IPS-18a (cell line): ENCODE results near the gene PTDSS2.

Experiments
- H3K27ac ChIP-seq: one replicate; pipeline ENCODE4 v1.5.1; 2013; ENCODE audit warnings: low read length
- H3K27me3 ChIP-seq: one replicate; pipeline ENCODE4 v1.6.1; 2013; ENCODE audit warnings: mild to moderate bottlenecking, low read length; ENCODE audit not compliant: control insufficient read depth, insufficient read depth
- H3K36me3 ChIP-seq: one replicate; pipeline ENCODE4 v1.6.1; 2013; ENCODE audit warnings: low read depth, low read length; ENCODE audit not compliant: control insufficient read depth
- H3K4me1 ChIP-seq: one replicate; pipeline ENCODE4 v1.6.1; 2013; ENCODE audit warnings: low read depth, low read length; ENCODE audit not compliant: control insufficient read depth
- H3K4me3 ChIP-seq: one replicate; pipeline ENCODE4 v1.5.1; 2013; ENCODE audit warnings: low read length
- H3K9ac ChIP-seq: one replicate; pipeline ENCODE4 v1.6.1; 2013; ENCODE audit warnings: mild to moderate bottlenecking, low read length, moderate library complexity
- H3K9me3 ChIP-seq: one replicate; pipeline ENCODE4 v1.6.1; 2013; ENCODE audit warnings: low read depth, low read length; ENCODE audit not compliant: control insufficient read depth

The PTDSS2 gene

GRCh38 chr11:484616-485015 lies 34.5 kb downstream of the PTDSS2 start:
- Histone ChIP-seq H3K27ac (no peak overlapping the region), H3K9ac (no peak overlapping the region), H3K27me3 (no peaks in the 10 kb centered on the region), H3K9me3 (no peaks in the 10 kb centered on the region), H3K36me3 (no peaks in the 10 kb centered on the region), H3K4me3 (no peak overlapping the region), H3K4me1 (no peaks in the 10 kb centered on the region)

- H3K27ac ChIP-seq: no peak overlapping the region
- H3K4me1 ChIP-seq: no peaks in the 10 kb centered on the region
Measured at GRCh38 chr11:486189-486588, 36.1 kb downstream of the PTDSS2 start.

GRCh38 chr11:487571-488021 lies 37.5 kb downstream of the PTDSS2 start:
- no peak overlapping the region for H3K4me3 ChIP-seq
- no peaks in the 10 kb centered on the region for H3K27me3 ChIP-seq
- peaks cover 9% of the 10 kb centered on the region for H3K36me3 ChIP-seq
- H3K9me3 ChIP-seq: no peaks in the 10 kb centered on the region
- H3K27ac ChIP-seq: no peak overlapping the region
- H3K9ac ChIP-seq: no peak overlapping the region
- H3K4me1 ChIP-seq: no peaks in the 10 kb centered on the region

More at GRCh38 chr11:486189-486588, 36.1 kb downstream of the PTDSS2 start:
- Histone ChIP-seq H3K9ac (no peak overlapping the region), H3K9me3 (no peaks in the 10 kb centered on the region), H3K27me3 (no peaks in the 10 kb centered on the region), H3K4me3 (no peak overlapping the region), H3K36me3 (peaks cover 9% of the 10 kb centered on the region)

GRCh38 chr11:488062-488461 lies 38.0 kb downstream of the PTDSS2 start:
- no peak overlapping the region for H3K9ac ChIP-seq
- H3K4me3 ChIP-seq: no peak overlapping the region
- no peaks in the 10 kb centered on the region for H3K4me1 ChIP-seq
- H3K27me3 ChIP-seq: no peaks in the 10 kb centered on the region
- peaks cover 9% of the 10 kb centered on the region for H3K36me3 ChIP-seq
- no peaks in the 10 kb centered on the region for H3K9me3 ChIP-seq
- no peak overlapping the region for H3K27ac ChIP-seq

GRCh38 chr11:488579-488978 lies 38.5 kb downstream of the PTDSS2 start:
- Histone ChIP-seq H3K4me1 (no peaks in the 10 kb centered on the region), H3K36me3 (peaks cover 9% of the 10 kb centered on the region), H3K4me3 (no peak overlapping the region), H3K27ac (no peak overlapping the region), H3K27me3 (no peaks in the 10 kb centered on the region), H3K9me3 (no peaks in the 10 kb centered on the region), H3K9ac (no peak overlapping the region)

GRCh38 chr11:488992-489391 lies 38.9 kb downstream of the PTDSS2 start:
- H3K36me3 ChIP-seq: peaks cover 9% of the 10 kb centered on the region
- no peaks in the 10 kb centered on the region for H3K9me3 ChIP-seq
- H3K27ac ChIP-seq: no peak overlapping the region
- H3K27me3 ChIP-seq: no peaks in the 10 kb centered on the region
- H3K4me1 ChIP-seq: no peaks in the 10 kb centered on the region
- H3K4me3 ChIP-seq: no peak overlapping the region
- no peak overlapping the region for H3K9ac ChIP-seq

- Histone ChIP-seq H3K36me3 (peaks cover 9% of the 10 kb centered on the region), H3K9ac (no peak overlapping the region), H3K27ac (no peak overlapping the region), H3K4me3 (no peak overlapping the region), H3K4me1 (no peaks in the 10 kb centered on the region), H3K9me3 (no peaks in the 10 kb centered on the region), H3K27me3 (no peaks in the 10 kb centered on the region)
Measured at GRCh38 chr11:489610-490185, 39.6 kb downstream of the PTDSS2 start.

GRCh38 chr11:490186-490929 lies 40.3 kb downstream of the PTDSS2 start:
- H3K27ac ChIP-seq: no peak overlapping the region
- no peaks in the 10 kb centered on the region for H3K27me3 ChIP-seq
- H3K9ac ChIP-seq: no peak overlapping the region
- no peaks in the 10 kb centered on the region for H3K9me3 ChIP-seq
- peaks cover 9% of the 10 kb centered on the region for H3K36me3 ChIP-seq
- no peaks in the 10 kb centered on the region for H3K4me1 ChIP-seq
- no peak overlapping the region for H3K4me3 ChIP-seq

- Histone ChIP-seq H3K27me3 (no peaks in the 10 kb centered on the region), H3K4me3 (no peak overlapping the region), H3K9ac (no peak overlapping the region), H3K36me3 (peaks cover 9% of the 10 kb centered on the region), H3K9me3 (no peaks in the 10 kb centered on the region), H3K27ac (no peak overlapping the region), H3K4me1 (no peaks in the 10 kb centered on the region)
Measured at GRCh38 chr11:490930-491260, 40.8 kb downstream of the PTDSS2 start.

- Histone ChIP-seq H3K27me3 (no peaks in the 10 kb centered on the region), H3K27ac (no peak overlapping the region), H3K4me3 (no peak overlapping the region), H3K4me1 (no peaks in the 10 kb centered on the region), H3K9me3 (no peaks in the 10 kb centered on the region), H3K36me3 (peaks cover 9% of the 10 kb centered on the region), H3K9ac (no peak overlapping the region)
Measured at GRCh38 chr11:491358-491757, 41.3 kb downstream of the PTDSS2 start.

- Histone ChIP-seq H3K9me3 (no peaks in the 10 kb centered on the region), H3K36me3 (peaks cover 20% of the 10 kb centered on the region), H3K9ac (no peak overlapping the region), H3K4me3 (no peak overlapping the region), H3K27ac (no peak overlapping the region), H3K4me1 (no peaks in the 10 kb centered on the region), H3K27me3 (no peaks in the 10 kb centered on the region)
Measured at GRCh38 chr11:492427-493226, 42.5 kb downstream of the PTDSS2 start.
